HepG2 (cell line): ENCODE data around the gene TOMM40L. TPM values are rescaled to one million over a fixed set of nuclear protein-coding genes. Genes with fewer than 3 reads are reported as not detected.

Experiments
- ATAC-seq: fragments of 200-7000 bp; cut with Tn5 transposase; 3 replicates; pipeline ENCODE4 v1.9.1; 2020; ENCODE audit warnings: mild to moderate bottlenecking, moderate library complexity
- BruUV-seq: library from RNA; stranded (reverse); fragments of 400-500 nt; replicated peaks from 2 replicates; lab custom pipeline; 2021; lab: Mats Ljungman, UMichigan
- CTCF ChIA-PET: fragments of 300-600 bp; formaldehyde crosslinking; extraction: SDS; loops from one replicate; lab custom pipeline; 2021; ENCODE audit warnings: low total read pairs, inconsistent platforms, low intra/inter-chr PET ratio; lab: Yijun Ruan, JAX
- POLR2A ChIA-PET: fragments of 350-600 bp; sonication (Branson Sonifier 250); formaldehyde crosslinking; loops from one replicate; lab custom pipeline; 2020; ENCODE audit warnings: antibody characterized with exemption, inconsistent platforms; lab: Yijun Ruan, JAX
- DNase-seq: peaks from one replicate; pipeline ENCODE4 v3.0.0-alpha.2; 2015; ENCODE audit warnings: low spot score
- FAIRE-seq: peaks from 3 replicates; lab custom pipeline; 2011; peaks lifted over from hg19 to GRCh38; lab: Jason Lieb, UNC
- H2AFZ ChIP-seq: one replicate; pipeline ENCODE4 v1.6.1; 2011; ENCODE audit warnings: low read length, inconsistent platforms
- H3K27ac ChIP-seq: fragments of 300-600 bp; 3 replicates; pipeline ENCODE4 v1.8.0; 2011; ENCODE audit warnings: mixed run types, mild to moderate bottlenecking, mixed read lengths, low read length, inconsistent platforms; ENCODE audit not compliant: insufficient read depth; ENCODE audit errors: extremely low read length
- H3K27me3 ChIP-seq, 2 experiments: fragments of 200-600 bp in 1 of 2; 2 replicates in 1 of 2; 3 replicates in 1 of 2; pipeline versions ENCODE4 v1.6.0 to v1.8.0; 2011; ENCODE audit warnings: low read length in 2 of 2, mild to moderate bottlenecking in 2 of 2, moderate library complexity in 2 of 2, inconsistent platforms in 1 of 2; ENCODE audit not compliant: insufficient read depth in 2 of 2, control insufficient read depth in 1 of 2
- H3K36me3 ChIP-seq, 2 experiments: fragments of 200-600 bp in 1 of 2; replicated peaks in 1 of 2; 2 replicates in 1 of 2; 3 replicates in 1 of 2; pipeline versions ENCODE4 v1.5.1 to v1.8.0; 2011; ENCODE audit warnings: low read length in 2 of 2, inconsistent platforms in 1 of 2; ENCODE audit not compliant: insufficient read depth in 2 of 2, control insufficient read depth in 1 of 2
- H3K4me1 ChIP-seq: 2 replicates; pipeline ENCODE4 v1.5.1; 2012; ENCODE audit warnings: low read length, inconsistent platforms; ENCODE audit not compliant: insufficient read depth
- H3K4me2 ChIP-seq: 2 replicates; pipeline ENCODE4 v1.6.0; 2011; ENCODE audit warnings: low read depth, low read length, inconsistent platforms
- H3K4me3 ChIP-seq, 3 experiments: fragments of 200-600 bp in 1 of 3; sonication (generic), shearing (Covaris generic) in 1 of 3; replicated peaks in 1 of 3; 2 replicates each; pipeline ENCODE4 v1.5.1; 2011 to 2016; ENCODE audit warnings: low read length in 3 of 3, inconsistent platforms in 2 of 3, low read depth in 2 of 3, mild to moderate bottlenecking in 2 of 3, control low read depth in 1 of 3, mixed read lengths in 1 of 3; ENCODE audit not compliant: insufficient read depth in 1 of 3
- H3K79me2 ChIP-seq: one replicate; pipeline ENCODE4 v1.6.1; 2011; ENCODE audit warnings: low read length, inconsistent platforms; ENCODE audit not compliant: insufficient read depth
- H3K9ac ChIP-seq: 2 replicates; pipeline ENCODE4 v1.6.0; 2011; ENCODE audit warnings: mild to moderate bottlenecking, low read depth, low read length, inconsistent platforms; ENCODE audit not compliant: insufficient read depth
- H3K9me3 ChIP-seq: 2 replicates; pipeline ENCODE4 v1.5.1; 2012; ENCODE audit warnings: mild to moderate bottlenecking, low read length
- H4K20me1 ChIP-seq: 2 replicates; pipeline ENCODE4 v1.6.0; 2011; ENCODE audit warnings: inconsistent platforms, mild to moderate bottlenecking, low read length, moderate library complexity; ENCODE audit not compliant: insufficient read depth
- CCAR2 ChIP-seq: fragments of 200-400 bp; formaldehyde crosslinking; optimal IDR thresholded peaks from 2 replicates; pipeline ENCODE3; 2018; ENCODE audit warnings: low read depth, mild to moderate bottlenecking, low read length, moderate library complexity
- GATAD2A ChIP-seq: IDR thresholded peaks from 2 replicates; pipeline ENCODE4 v1.6.1; 2016
- RELA ChIP-seq: sonication (generic); formaldehyde crosslinking; IDR thresholded peaks from 2 replicates; pipeline ENCODE4 v1.4.0; 2020; ENCODE audit warnings: missing genetic modification reagents
- RFX3 ChIP-seq: IDR thresholded peaks from 2 replicates; pipeline ENCODE4 v1.6.1; 2016; ENCODE audit warnings: missing biosample characterization, missing genetic modification reagents
- SETDB1 ChIP-seq: sonication (generic); formaldehyde crosslinking; IDR thresholded peaks from 2 replicates; pipeline ENCODE4 v1.5.1; 2020; ENCODE audit warnings: missing genetic modification reagents, mild to moderate bottlenecking, borderline replicate concordance
- SMARCC2 ChIP-seq: fragments of 450-650 bp; IDR thresholded peaks from 2 replicates; pipeline ENCODE4 v1.6.1; 2017; ENCODE audit warnings: antibody characterized with exemption, mild to moderate bottlenecking
- YY1 ChIP-seq: IDR thresholded peaks from 2 replicates; pipeline ENCODE4 v1.6.1; 2011; ENCODE audit warnings: low read length, low read depth, moderate library complexity, mild to moderate bottlenecking; ENCODE audit not compliant: insufficient read depth, insufficient replicate concordance
- ZFX ChIP-seq: sonication (generic); formaldehyde crosslinking; IDR thresholded peaks from 2 replicates; pipeline ENCODE4 v1.4.0; 2020; ENCODE audit warnings: mild to moderate bottlenecking, low read depth, missing genetic modification reagents, moderate library complexity
- ZNF12 ChIP-seq: sonication (generic); formaldehyde crosslinking; IDR thresholded peaks from 2 replicates; pipeline ENCODE4 v1.5.0; 2020; ENCODE audit warnings: missing genetic modification reagents
- ZNF143 ChIP-seq: sonication (generic); formaldehyde crosslinking; IDR thresholded peaks from 2 replicates; pipeline ENCODE4 v1.4.0; 2020; ENCODE audit warnings: missing genetic modification reagents
- WGBS: methylation state at CpG from one replicate; pipeline ENCODE4 v1.1.6; 2017; ENCODE audit warnings: low lambda C conversion rate; 5-methylcytosine and 5-hydroxymethylcytosine counted together
- in situ Hi-C: cut with HindIII; loops from 2 replicates; pipeline ENCODE4 v1.10.0; 2017; ENCODE audit warnings: low pct_unique_long_range_greater_than_20kb; ENCODE audit not compliant: extremely low pct_ligation_motif_present
- intact Hi-C: fragments of 100-400 bp; cut with micrococcal nuclease; formaldehyde crosslinking; loops from one replicate; pipeline ENCODE4 v1.10.0; 2022; ENCODE audit not compliant: unreplicated experiment
- polyA plus RNA-seq, 8 experiments: library from polyadenylated mRNA; depleted of rRNA in 3 of 8; stranded (reverse) in 7 of 8; unstranded in 1 of 8; fragments of >200 nt; fragmentation: Illumina TruSeq in 4 of 8; extraction: Trizol in 4 of 8; gene quantifications; 2 replicates each; pipeline versions ENCODE4 v1.2.1 to v1.2.3, GENCODE V29; 2011 to 2016; ENCODE audit warnings: low read depth in 4 of 8, missing spikeins in 1 of 8, mixed read lengths in 1 of 8; ENCODE audit not compliant: insufficient read depth in 1 of 8
- total RNA-seq, 5 experiments: library from RNA; depleted of rRNA; stranded (reverse); fragments of >200 nt; fragmentation: Illumina TruSeq; extraction: Trizol; gene quantifications; 2 replicates each; pipeline ENCODE4 v1.2.3, GENCODE V29; 2016; ENCODE audit warnings: low read depth in 1 of 5
- TF ChIP-seq, protein P1 (sequence below): sonication (generic); formaldehyde crosslinking; IDR thresholded peaks from 2 replicates; pipeline ENCODE4 v1.4.0; 2020; ENCODE audit warnings: missing genetic modification reagents, low read depth, mild to moderate bottlenecking, borderline replicate concordance
- TF ChIP-seq, protein P2 (sequence below): sonication (generic); formaldehyde crosslinking; IDR thresholded peaks from 2 replicates; pipeline ENCODE4 v1.5.0; 2020; ENCODE audit warnings: mild to moderate bottlenecking, low read depth, missing genetic modification reagents, borderline replicate concordance

The TOMM40L gene
- total and polyA plus RNA-seq, 2 of the 13 experiments (the other 11 are each of a cell fraction or from before 2014, with no cell fraction given) = 14.1 to 26.2 TPM

DNA sequence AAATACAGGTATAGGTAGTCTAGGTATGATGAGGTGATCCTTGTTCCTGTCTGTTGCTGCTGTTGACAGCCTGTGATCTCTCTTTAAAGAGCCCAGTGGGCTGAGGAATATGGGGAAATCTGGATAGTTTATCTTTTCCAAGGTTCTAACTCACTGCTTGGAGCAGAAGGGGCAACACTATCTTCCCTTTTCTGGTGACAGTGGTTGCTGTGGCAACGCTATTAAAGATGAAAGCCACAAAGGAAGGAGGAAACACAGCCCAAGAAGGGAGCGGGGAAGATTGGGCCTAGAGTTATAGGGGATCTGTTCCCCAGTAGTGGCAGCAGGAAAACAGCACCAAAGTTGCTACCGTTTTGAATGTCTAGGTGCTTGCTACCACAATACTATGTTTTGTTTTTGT lies 41.5 kb downstream of the TOMM40L start:
- no peak overlapping the region for H3K4me3 ChIP-seq
- H3K36me3 ChIP-seq = no peaks in the 10 kb centered on the region
- H3K4me1 ChIP-seq = no peaks in the 10 kb centered on the region
- no TSS peak for BruUV-seq
- no peaks in the 10 kb centered on the region for H3K79me2 ChIP-seq
- no peak overlapping the region for H3K27ac ChIP-seq
- no peak overlapping the region for H3K4me2 ChIP-seq
- TF ChIP-seq ZFX (CRISPR knock-in tag) (no peak), RELA (CRISPR knock-in tag) (no peak), ZNF12 (CRISPR knock-in tag) (no peak), RFX3 (CRISPR knock-in tag) (no peak), SETDB1 (no peak), GATAD2A (CRISPR knock-in tag) (no peak), CCAR2 (no peak), ZNF143 (CRISPR knock-in tag) (no peak)
- TF ChIP-seq, protein P1, sequence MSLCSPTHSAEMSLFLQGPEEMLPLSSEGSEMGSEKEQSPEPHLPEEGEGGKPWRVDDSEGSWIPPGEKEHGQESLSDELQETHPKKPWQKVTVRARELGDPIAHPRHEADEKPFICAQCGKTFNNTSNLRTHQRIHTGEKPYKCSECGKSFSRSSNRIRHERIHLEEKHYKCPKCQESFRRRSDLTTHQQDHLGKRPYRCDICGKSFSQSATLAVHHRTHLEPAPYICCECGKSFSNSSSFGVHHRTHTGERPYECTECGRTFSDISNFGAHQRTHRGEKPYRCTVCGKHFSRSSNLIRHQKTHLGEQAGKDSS (CRISPR knock-in tag) = no peak
- TF ChIP-seq, all 625 proteins: peak for 0
- Histone ChIP-seq H4K20me1 (no peaks in the 10 kb centered on the region), H3K9me3 (no peaks in the 10 kb centered on the region), H3K9ac (no peak overlapping the region), H2AFZ (no peak overlapping the region), H3K27me3 (no peaks in the 10 kb centered on the region; a peak in 1 of 5 replicates)
- CTCF ChIA-PET = no interaction called here
- 52% methylated on average over 3 of the region's 3 CpGs for WGBS
- intact Hi-C loops (no loop called here), in situ Hi-C loops (no loop called here)
- POLR2A ChIA-PET = no interaction called here
- FAIRE-seq (no peak), ATAC-seq (no peak), DNase-seq (no peak)

DNA sequence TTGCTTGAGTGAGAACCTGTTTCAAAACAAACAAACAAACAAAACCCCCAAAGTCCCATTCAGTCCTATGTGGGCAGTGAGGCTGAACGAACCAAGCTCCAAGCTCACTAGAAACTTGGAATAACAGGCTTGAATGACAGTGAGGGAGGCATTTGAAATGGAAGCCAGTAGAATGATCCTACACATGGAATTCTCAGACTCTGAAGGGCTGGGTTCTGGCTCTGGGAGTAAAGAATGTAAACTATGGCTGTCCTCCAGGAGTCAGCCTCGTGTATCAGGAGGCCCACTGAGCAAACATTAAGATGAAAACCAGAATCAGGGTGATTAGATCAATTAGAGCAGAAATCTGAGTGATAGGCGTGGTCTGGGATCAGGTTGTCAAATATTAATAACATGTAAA lies 47.5 kb downstream of the TOMM40L start:
- no peaks in the 10 kb centered on the region for H3K27me3 ChIP-seq
- DNase-seq = no peak
- intact Hi-C loops = no loop called here
- no peaks in the 10 kb centered on the region for H3K4me1 ChIP-seq
- ChIA-PET CTCF (no interaction called here), POLR2A (no interaction called here)
- H3K9ac ChIP-seq = no peak overlapping the region
- 3% methylated on average over 3 of the region's 3 CpGs for WGBS
- no peaks in the 10 kb centered on the region for H3K79me2 ChIP-seq
- H2AFZ ChIP-seq = no peak overlapping the region
- no peak overlapping the region for H3K4me2 ChIP-seq
- no peaks in the 10 kb centered on the region for H3K9me3 ChIP-seq
- no peak for FAIRE-seq
- no peaks in the 10 kb centered on the region for H4K20me1 ChIP-seq
- no peaks in the 10 kb centered on the region for H3K36me3 ChIP-seq
- no peak overlapping the region for H3K27ac ChIP-seq
- ATAC-seq = no peak
- no peak overlapping the region for H3K4me3 ChIP-seq
- BruUV-seq = no TSS peak
- in situ Hi-C loops = no loop called here
- TF ChIP-seq YY1 (no peak), SMARCC2 (no peak)
- TF ChIP-seq, protein P2, sequence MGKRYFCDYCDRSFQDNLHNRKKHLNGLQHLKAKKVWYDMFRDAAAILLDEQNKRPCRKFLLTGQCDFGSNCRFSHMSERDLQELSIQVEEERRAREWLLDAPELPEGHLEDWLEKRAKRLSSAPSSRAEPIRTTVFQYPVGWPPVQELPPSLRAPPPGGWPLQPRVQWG (CRISPR knock-in tag) = no peak
